NOMO-1 (cell line): ENCODE data around the gene TTC3.
A peak's percentile ranks its signal among the peaks of the same experiment; 100 is the strongest.

Source experiments
- DNase-seq, 2 experiments: peaks; one replicate each; lab custom pipeline; 2025; ENCODE audit not compliant: unreplicated experiment in 2 of 2; lab: John Stamatoyannopoulos, UW

Gene TTC3

GRCh38 chr21:37146320-37147235 is 73.5 kb downstream of the TTC3 start:
- no peak for DNase-seq

- no peak for DNase-seq
Measured at GRCh38 chr21:37149411-37149810, 76.4 kb downstream of the TTC3 start.

- no peak for DNase-seq
Measured at GRCh38 chr21:37153196-37153934, 80.3 kb downstream of the TTC3 start.

DNA sequence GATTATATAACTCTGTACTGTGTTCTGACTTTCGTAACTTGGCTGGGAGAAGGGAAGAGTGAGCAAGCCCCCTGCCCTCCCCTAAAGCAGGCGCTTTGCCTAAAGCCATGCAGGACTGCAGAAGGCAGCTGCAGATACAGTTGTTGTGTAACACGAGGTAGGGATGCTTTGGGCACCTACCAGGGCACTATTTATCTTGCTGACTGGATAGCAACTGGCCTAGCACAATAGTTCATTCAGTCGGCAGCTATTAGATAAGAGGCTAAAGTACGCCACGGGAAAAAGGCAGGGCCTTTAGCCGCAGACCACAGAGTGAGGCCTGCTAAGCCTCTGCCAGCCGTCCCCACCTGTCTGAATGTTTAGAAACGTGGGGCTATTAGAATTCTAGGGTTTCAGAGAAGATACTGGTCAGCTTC is 80.9 kb downstream of the TTC3 start:
- DNase-seq, result no peak

DNA sequence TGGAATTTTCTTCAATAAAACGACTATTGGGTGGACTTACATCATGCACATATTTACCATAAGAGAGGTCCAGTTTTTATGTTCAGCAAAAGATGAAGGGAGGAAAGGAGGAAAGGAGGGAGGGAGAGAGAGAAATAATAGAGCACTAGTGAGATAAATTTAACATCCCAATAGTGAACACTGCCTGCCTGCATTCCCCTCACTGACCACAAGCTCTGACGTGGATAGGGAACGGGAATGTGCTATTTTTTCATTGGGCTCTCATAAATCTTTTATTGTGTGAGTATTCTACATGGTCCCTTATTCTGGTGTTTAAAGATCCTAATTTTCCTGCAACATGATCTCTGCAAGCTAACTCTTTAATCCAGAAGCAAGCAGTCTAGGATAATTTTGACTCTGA is 82.1 kb downstream of the TTC3 start:
- no peak for DNase-seq

DNA sequence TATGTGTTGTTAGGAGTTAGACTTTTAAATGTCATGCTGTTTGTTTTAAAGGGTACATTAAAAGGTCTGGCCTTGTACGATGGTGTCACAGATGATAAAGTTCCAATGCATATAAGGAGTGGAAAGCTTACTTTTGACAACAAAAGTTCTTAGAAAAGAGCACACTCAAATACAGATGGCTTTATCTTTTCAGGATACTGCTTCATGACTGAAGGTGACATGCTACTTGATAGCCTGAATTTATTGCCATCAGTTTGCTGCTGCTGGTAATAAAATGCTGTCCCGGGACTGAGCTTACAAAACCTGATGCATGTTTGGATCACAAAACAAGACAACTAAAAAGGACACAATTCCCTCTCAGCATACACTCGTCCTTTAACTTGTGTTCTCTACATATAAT is 84.9 kb downstream of the TTC3 start:
- DNase-seq, result no peak

DNA sequence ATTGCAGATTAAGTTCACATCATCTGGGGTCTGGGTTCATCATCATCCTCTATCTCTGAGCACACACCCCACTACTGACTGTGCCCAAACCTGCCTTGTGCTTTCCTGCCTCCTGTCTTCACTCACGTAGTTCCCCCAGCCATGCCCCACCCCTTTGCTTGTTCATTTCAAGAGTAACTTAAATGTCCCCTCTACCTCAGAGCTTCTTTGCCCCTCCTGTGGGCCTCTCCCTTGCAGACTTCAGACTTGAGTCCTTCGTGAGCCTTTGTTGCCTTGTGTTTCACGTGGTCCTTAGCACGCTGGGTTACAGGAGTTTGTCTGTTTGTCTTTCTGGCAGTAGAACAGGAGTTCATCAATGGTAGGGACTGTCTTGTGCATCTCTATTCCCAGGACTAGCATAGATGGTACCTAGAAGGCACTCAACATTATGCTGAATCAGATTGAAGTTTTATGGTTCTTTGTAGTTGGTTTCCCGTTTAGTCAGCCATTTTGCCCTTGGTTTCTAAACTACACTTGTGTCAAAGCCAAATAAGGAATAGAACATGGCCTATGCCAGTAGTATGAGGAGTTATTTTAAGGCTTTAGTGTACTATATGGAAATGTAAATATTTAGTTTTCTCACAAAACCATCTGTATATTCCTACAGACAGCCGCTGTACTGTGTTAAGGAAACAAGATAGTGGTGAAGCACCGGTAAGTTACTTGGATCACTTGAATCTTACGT is 86.2 kb downstream of the TTC3 start:
- no peak for DNase-seq

GRCh38 chr21:37159949-37160348 is 86.9 kb downstream of the TTC3 start:
- DNase-seq, result no peak

GRCh38 chr21:37164742-37165141 is 91.7 kb downstream of the TTC3 start:
- peak in 1 of 2 experiments; percentile 3 for DNase-seq

DNA sequence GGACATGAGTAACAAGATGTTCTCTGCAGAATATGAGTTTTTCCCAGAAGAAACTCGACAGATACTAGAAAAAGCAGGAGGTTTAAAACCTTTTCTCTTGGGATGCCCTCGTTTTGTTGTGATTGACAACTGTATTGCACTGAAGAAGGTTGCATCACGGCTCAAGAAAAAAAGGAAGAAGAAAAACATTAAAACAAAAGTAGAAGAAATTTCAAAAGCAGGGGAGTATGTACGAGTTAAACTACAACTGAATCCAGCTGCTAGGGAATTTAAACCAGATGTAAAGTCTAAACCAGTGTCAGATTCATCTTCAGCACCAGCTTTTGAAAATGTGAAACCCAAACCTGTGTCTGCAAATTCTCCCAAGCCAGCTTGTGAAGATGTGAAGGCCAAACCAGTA is 92.5 kb downstream of the TTC3 start:
- DNase-seq, result peak; percentile 10 to 56

DNA sequence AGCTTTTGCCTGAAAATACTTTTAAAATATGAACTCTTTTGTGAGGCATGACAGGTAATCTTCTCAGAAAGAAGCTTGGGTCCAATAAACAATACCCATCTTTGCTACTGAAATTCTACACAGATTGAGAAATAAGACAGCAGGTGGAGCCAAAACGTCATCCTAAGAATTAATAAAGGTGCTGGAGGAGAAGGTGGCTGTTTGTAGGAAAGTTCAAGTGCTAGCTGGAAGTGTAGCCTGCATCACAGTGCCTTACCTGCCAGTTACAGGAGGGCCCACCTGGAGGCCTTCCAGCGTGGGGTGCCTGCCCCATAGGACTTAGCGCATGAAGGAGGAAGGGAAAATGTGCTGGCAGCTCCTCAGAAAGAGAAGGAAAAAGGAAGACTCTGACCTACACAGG is 93.7 kb downstream of the TTC3 start:
- no peak for DNase-seq

DNA sequence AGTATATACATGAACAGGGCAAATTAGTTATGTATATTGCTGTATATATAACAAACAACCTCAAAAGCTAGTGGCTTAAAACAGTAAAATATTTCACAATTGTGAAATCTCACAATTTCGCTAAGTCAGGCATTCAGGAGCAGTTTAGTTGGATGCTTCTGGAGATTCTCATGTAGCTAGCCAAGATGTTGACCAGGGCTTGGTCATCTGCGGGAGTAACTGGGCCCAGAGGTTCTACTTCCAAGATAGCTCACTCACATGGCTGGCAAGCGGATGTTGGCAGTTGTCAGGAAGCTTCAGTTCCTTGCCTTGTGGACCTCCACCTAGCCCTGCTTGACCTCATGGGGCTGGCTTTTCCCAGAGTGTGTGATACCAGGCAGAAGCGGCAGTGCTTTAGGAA is 95.6 kb downstream of the TTC3 start:
- no peak for DNase-seq

- DNase-seq, result no peak
Measured at GRCh38 chr21:37172646-37173045, 99.6 kb downstream of the TTC3 start.

DNA sequence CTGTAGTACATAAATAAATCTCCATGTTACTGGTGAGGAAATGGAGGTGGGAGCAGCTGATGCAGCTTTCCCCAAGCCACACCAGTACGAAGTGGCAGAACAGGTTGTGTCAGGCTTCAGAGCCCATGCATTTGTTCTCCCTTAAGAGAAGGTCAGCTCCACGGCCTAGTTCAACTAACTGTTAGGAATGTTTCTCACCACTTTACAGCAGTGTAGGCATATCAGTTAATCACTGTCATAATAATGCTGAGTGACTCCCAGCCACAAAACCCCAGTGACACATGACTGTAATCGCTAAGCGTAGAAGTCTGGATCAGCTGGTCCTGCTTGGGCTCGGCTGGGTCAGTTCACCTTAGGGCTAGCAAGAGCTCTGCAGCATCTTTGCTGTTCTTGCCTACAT is 103.7 kb downstream of the TTC3 start:
- no peak for DNase-seq

DNA sequence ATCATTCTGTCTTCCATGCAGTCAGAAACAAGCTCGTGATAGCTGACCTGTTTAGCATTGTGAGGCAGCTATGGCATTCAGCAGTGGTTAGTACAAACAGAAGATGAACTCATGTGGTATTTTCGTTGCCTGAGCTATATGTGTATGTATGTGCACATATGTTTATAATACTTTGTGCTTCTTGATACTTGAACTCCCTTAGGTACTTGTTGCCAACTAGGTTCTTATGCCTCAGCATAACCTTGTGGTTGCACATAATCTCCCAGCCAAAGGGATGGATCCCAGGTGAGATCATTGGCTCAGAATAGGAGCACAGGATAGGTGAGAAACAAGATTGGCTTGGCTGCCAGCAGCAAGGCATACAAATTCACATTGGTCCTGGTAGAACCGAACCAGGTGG is 108.0 kb downstream of the TTC3 start:
- no peak for DNase-seq

GRCh38 chr21:37182222-37182621 is 109.2 kb downstream of the TTC3 start:
- no peak for DNase-seq

- no peak for DNase-seq
Measured at GRCh38 chr21:37183749-37184148, 110.7 kb downstream of the TTC3 start.

GRCh38 chr21:37184784-37185593 is 111.9 kb downstream of the TTC3 start:
- no peak for DNase-seq

DNA sequence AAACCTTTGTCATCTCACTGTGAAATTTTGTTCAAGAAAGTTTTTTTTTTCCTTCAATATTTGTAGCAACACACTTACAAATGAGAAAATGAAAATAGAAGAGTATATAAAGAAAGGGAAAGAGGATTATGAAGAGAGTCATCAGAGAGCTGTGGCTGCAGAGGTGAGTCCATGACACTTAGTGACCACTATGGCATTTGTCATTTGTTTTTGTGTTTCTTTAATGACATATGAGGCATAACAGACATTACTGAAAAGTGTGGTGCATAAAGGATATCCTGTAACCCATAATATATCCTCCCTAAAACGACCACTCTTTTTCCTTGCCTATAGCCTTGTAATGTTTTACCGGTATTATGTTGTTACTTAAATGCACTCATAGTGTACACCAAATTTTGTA is 113.9 kb downstream of the TTC3 start:
- DNase-seq, result no peak

- no peak for DNase-seq
Measured at GRCh38 chr21:37188825-37189224, 115.8 kb downstream of the TTC3 start.

GRCh38 chr21:37192019-37192418 is 119.0 kb downstream of the TTC3 start:
- DNase-seq, result no peak
